Suprapubic skin (tissue), 4 donors: ENCODE results near the gene EML3. TPM values are rescaled to one million over a fixed set of nuclear protein-coding genes. Genes with fewer than 3 reads are reported as not detected.
"Not testable (repeated sequence)": the region's sequence is repeated elsewhere in the genome, so short reads cannot be mapped to it uniquely, and the experiment has no call there.

Experiments used
- DNase-seq, 2 donors: peaks; one replicate each; pipeline ENCODE4 v3.0.0-alpha.2; 2019; ENCODE audit warnings: low spot score in 2 of 2
- H3K27ac ChIP-seq: fragments of 200-600 bp; sonication (generic); one replicate; pipeline ENCODE4 v1.5.1; 2019
- H3K27me3 ChIP-seq: fragments of 200-600 bp; sonication (generic); one replicate; pipeline ENCODE4 v1.5.1; 2019
- H3K36me3 ChIP-seq: fragments of 200-600 bp; sonication (generic); one replicate; pipeline ENCODE4 v1.5.1; 2019
- H3K4me1 ChIP-seq: fragments of 200-600 bp; sonication (generic); one replicate; pipeline ENCODE4 v1.5.1; 2019
- H3K4me3 ChIP-seq: fragments of 200-600 bp; sonication (generic); one replicate; pipeline ENCODE4 v1.5.1; 2019; ENCODE audit warnings: mild to moderate bottlenecking
- H3K9me3 ChIP-seq: fragments of 200-600 bp; sonication (generic); one replicate; pipeline ENCODE4 v1.5.1; 2019
- EP300 ChIP-seq: sonication (generic); formaldehyde crosslinking; IDR thresholded peaks from one replicate; pipeline ENCODE4 v1.6.1; 2017; ENCODE audit warnings: antibody characterized with exemption
- POLR2A ChIP-seq, 2 donors: fragments of 450-650 bp; IDR thresholded peaks; one replicate each; pipeline ENCODE4 v1.6.1; 2017; ENCODE audit warnings: antibody characterized with exemption in 2 of 2, mild to moderate bottlenecking in 2 of 2, moderate library complexity in 2 of 2
- POLR2AphosphoS5 ChIP-seq, 3 donors: sonication (generic); formaldehyde crosslinking; IDR thresholded peaks; one replicate each; pipeline ENCODE4 v1.6.1; 2017; ENCODE audit warnings: antibody characterized with exemption in 3 of 3
- WGBS: methylation state at CpG from one replicate; pipeline ENCODE4 v1.1.5; 2018; 5-methylcytosine and 5-hydroxymethylcytosine counted together
- total RNA-seq, 4 donors: library from RNA; depleted of rRNA; stranded (reverse); fragments of >200 nt; gene quantifications; one replicate each; pipeline ENCODE4 v1.1.0, GENCODE V29; 2016
- TF ChIP-seq, protein P1 (sequence below), 2 donors: fragments of 200-600 bp in 1 of 2; fragments of 450-650 bp in 1 of 2; sonication (generic) in 1 of 2; IDR thresholded peaks; one replicate each; pipeline ENCODE4 v1.5.1; 2016 to 2019; ENCODE audit warnings: antibody characterized with exemption in 2 of 2, mild to moderate bottlenecking in 1 of 2, moderate library complexity in 1 of 2

EML3 gene
- total RNA-seq, 4 donors from 2014 or later, result 43.1 to 74.8 (median 55.8) TPM

DNA sequence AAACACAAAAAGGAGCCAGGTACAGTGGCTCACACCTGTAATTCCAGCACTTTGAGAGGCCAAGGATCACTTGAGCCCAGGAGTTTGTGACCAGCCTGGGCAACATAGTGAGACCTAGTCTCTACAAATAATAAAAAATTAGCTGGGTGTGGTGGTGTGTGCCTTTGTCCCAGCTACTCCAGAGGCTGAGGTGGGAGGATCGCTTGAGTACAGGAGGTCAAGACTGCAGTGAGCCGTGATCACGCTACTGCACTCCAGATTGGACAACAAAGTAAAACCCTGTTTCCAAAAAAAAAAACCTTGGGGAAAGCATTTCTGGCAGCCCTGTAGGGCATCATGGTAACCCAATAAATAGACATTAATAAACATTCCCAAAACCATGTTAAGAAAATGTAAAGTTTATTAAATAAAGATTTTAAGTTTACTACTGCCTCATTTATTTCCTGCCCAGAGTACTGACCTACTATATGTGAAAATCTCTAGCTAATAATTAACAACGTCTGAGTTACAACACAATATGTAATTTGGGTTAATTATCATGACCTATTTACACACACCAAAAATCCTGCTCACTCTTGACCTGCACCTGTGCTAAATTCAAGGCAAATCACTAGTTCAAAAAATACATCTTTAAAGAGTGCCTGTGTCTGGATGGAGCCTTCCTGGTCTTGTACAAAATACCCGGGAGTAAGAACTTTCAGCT is 47.3 kb downstream of the EML3 start:
- WGBS, result 65% methylated on average over 5 of the region's 5 CpGs

DNA sequence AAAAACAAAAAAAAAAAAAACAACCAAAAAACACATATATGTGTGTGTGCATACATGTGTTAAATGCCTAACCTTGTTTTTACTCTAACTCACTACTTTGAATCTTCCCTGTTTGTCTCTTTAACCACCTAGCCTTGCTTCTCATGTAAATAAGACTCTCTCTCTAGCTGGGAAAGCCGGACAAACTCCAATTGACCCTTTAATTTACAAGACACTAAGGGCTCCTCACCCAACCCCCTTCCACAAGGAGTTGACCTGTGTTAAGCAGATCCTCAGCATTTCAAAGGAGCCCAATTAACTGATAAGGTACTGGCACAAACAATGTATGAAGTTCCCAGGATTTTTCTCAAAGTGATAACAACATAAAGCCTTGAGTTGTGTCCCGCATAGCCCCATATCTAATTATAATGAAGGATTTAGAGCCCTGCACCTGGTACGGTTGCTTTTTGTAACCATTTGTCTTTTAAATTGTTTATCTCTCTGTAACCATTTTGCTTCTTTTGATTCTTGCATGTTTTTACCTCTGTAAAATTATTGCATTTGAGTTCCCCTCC is 50.8 kb downstream of the EML3 start:
- WGBS, result 75% methylated on average over 3 of the region's 3 CpGs
- H3K9me3 ChIP-seq, H3K4me3 ChIP-seq, DNase-seq, H3K27me3 ChIP-seq: not testable (repeated sequence)
- H3K4me1 ChIP-seq, result peaks cover 53% of the 10 kb centered on the region
- H3K36me3 ChIP-seq, result peaks cover 66% of the 10 kb centered on the region
- peak overlapping the region; percentile 85 for H3K27ac ChIP-seq

More for the DNA sequence above, 47.3 kb downstream of the EML3 start:
- Histone ChIP-seq H3K27ac (no peak overlapping the region), H3K4me3 (no peak overlapping the region), H3K9me3 (no peaks in the 10 kb centered on the region), H3K27me3 (no peaks in the 10 kb centered on the region), H3K4me1 (peaks cover 28% of the 10 kb centered on the region), H3K36me3 (peaks cover 79% of the 10 kb centered on the region)
- TF ChIP-seq POLR2A (IDR thresholded peaks at IDR 0.05) (no peak), EP300 (no peak), POLR2AphosphoS5 (IDR thresholded peaks at IDR 0.05) (no peak)
- TF ChIP-seq, protein P1, sequence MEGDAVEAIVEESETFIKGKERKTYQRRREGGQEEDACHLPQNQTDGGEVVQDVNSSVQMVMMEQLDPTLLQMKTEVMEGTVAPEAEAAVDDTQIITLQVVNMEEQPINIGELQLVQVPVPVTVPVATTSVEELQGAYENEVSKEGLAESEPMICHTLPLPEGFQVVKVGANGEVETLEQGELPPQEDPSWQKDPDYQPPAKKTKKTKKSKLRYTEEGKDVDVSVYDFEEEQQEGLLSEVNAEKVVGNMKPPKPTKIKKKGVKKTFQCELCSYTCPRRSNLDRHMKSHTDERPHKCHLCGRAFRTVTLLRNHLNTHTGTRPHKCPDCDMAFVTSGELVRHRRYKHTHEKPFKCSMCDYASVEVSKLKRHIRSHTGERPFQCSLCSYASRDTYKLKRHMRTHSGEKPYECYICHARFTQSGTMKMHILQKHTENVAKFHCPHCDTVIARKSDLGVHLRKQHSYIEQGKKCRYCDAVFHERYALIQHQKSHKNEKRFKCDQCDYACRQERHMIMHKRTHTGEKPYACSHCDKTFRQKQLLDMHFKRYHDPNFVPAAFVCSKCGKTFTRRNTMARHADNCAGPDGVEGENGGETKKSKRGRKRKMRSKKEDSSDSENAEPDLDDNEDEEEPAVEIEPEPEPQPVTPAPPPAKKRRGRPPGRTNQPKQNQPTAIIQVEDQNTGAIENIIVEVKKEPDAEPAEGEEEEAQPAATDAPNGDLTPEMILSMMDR (IDR thresholded peaks at IDR 0.05), result no peak
- DNase-seq, result no peak

DNA sequence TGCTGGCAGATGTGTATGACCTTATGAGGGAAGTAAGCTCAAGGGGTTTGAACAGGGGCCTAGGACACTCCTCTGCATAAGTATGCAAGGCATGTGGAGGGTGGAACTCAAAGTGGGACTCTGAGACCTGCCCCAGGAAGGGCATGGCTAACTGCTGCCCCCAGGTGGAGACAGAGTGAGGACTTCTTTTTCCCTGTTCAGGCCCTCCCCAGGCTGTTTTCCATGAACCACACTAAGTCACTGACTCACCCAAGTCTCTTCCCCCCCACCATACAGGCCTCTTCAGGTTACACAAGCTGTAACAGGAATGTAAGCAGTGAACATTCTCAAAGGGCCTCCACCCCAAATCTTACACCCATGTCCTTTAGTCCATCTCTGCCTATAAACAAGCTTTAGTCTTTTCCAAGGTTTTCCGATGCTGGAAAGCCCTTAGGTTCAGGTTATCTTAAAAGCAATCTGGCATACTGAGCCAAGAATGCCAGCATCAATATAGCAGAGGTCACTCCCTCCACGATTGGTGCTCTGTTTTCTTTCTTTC is 51.9 kb downstream of the EML3 start:
- peak; percentile 93 to 97 for DNase-seq
- Histone ChIP-seq H3K4me3 (no peak overlapping the region), H3K36me3 (peaks cover 55% of the 10 kb centered on the region), H3K27ac (peak overlapping the region; percentile 85), H3K4me1 (peaks cover 64% of the 10 kb centered on the region), H3K9me3 (no peaks in the 10 kb centered on the region), H3K27me3 (no peaks in the 10 kb centered on the region)
- no peak for TF ChIP-seq POLR2A (IDR thresholded peaks at IDR 0.05)
- TF ChIP-seq POLR2AphosphoS5 (IDR thresholded peaks at IDR 0.05), result peak in 2 of 3 donors; percentile 57 to 58
- no peak for TF ChIP-seq EP300
- TF ChIP-seq, protein P1 (IDR thresholded peaks at IDR 0.05), result peak; percentile 79 to 85
- 25% methylated on average over 2 of the region's 2 CpGs for WGBS

DNA sequence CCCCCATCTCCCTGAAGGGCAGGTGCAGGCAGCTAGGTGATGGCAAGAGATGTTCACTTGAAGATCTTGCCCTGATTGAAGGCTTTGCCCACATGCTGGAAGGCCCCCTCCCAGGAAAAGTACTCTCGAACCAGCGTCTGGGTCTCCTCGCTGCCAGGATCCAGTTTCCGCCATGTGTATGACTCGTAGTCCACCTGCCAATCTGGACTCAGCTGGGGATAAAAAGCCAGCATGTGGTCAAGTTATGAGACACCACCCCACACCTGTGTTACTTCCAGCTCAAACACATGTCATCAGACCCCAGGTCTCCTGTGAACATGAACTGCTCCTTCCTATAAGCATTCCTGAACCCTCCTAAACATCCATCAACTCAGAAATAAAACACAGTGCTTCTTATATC is 52.9 kb downstream of the EML3 start:
- Histone ChIP-seq H3K4me1 (peaks cover 74% of the 10 kb centered on the region), H3K36me3 (peaks cover 46% of the 10 kb centered on the region)
- not testable (repeated sequence) for DNase-seq

DNA sequence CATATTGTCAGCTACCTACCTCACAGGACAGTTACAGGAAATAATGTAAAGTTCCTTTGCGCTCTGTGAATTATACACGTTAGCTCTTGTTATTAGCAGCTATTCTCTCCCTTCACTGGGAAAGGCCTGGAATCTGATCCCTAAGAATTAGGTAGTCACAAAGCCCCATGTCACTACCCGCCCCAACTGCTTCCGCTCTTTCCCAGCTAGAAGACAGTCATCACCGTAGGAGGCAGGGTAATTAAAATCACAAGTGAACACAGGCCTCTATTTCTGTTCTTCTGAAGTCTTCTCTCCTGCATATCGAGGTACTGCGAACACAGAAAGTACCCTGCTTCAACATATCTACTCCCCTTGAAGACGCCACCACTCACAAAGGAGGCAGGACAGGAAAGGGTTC is 53.4 kb downstream of the EML3 start:
- H3K27ac ChIP-seq, result peak overlapping the region; percentile 66
- no peak overlapping the region for H3K4me3 ChIP-seq
- TF ChIP-seq, protein P1 (IDR thresholded peaks at IDR 0.05), result no peak
- TF ChIP-seq POLR2AphosphoS5 (IDR thresholded peaks at IDR 0.05) (no peak), POLR2A (IDR thresholded peaks at IDR 0.05) (no peak), EP300 (no peak)
- H3K36me3 ChIP-seq, result peaks cover 43% of the 10 kb centered on the region
- H3K4me1 ChIP-seq, result peaks cover 79% of the 10 kb centered on the region
- DNase-seq, result no peak
- H3K9me3 ChIP-seq, result no peaks in the 10 kb centered on the region
- WGBS, result 79% methylated on average over 8 of the region's 8 CpGs
- no peaks in the 10 kb centered on the region for H3K27me3 ChIP-seq

More for the DNA sequence above, 52.9 kb downstream of the EML3 start:
- H3K4me3 ChIP-seq, H3K27me3 ChIP-seq, H3K9me3 ChIP-seq: not testable (repeated sequence)
- WGBS, result 58% methylated on average over 2 of the region's 5 CpGs
- H3K27ac ChIP-seq, result peak overlapping the region; percentile 66

DNA sequence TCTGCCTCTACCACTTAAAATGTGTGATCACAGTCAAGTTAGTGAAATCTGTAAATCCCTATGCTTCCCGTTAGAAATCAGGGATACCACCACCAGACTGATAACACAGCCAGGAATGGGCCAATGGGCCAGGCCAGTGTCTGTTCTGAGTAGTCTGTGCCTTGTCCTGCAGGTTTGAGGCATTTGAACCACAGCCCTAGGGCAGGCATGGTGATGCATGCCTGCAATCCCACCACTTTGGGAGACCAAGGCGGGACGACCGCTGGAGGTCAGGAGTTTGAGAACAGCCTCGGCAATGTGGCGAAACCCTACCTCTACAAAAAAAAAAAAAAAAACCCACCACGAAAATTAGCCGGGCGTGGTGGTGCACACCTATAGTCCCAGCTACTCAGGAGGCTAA is 53.9 kb downstream of the EML3 start:
- 82% methylated on average over 9 of the region's 9 CpGs for WGBS
- DNase-seq, result no peak
- H3K4me1 ChIP-seq, result peaks cover 84% of the 10 kb centered on the region
- H3K36me3 ChIP-seq, result peaks cover 38% of the 10 kb centered on the region
- peak overlapping the region; percentile 21 for H3K27ac ChIP-seq
- H3K9me3 ChIP-seq, result no peaks in the 10 kb centered on the region
- TF ChIP-seq POLR2A (IDR thresholded peaks at IDR 0.05) (no peak), EP300 (no peak), POLR2AphosphoS5 (IDR thresholded peaks at IDR 0.05) (no peak)
- TF ChIP-seq, protein P1 (IDR thresholded peaks at IDR 0.05), result no peak
- H3K4me3 ChIP-seq, result no peak overlapping the region
- H3K27me3 ChIP-seq, result no peaks in the 10 kb centered on the region
